ENCODE data around the gene MTCL3.

MTCL3 gene

GRCh38 chr6:127483399-127484055 lies 35.6 kb downstream of the MTCL3 start:
- Mint-ChIP-seq H3K27me3 (ENCODE audit: low read depth) (peaks cover 4% of the 10 kb centered on the region), H3K4me3 (no peak overlapping the region), H3K4me1 (ENCODE audit: low read depth) (peaks cover 28% of the 10 kb centered on the region), H3K9me3 (peaks cover 4% of the 10 kb centered on the region), H3K27ac (no peak overlapping the region), H3K36me3 (ENCODE audit: low read depth) (peaks cover 6% of the 10 kb centered on the region)
- DNase-seq: no peak
- CTCF ChIA-PET: interaction anchor here (0.6 to 3.8 kb wide), 6 partner anchors 32 to 650 kb away, joined by 3 to 34 read pairs (median 3); no protein-coding TSS in a partner anchor
- intact Hi-C loops (cut with micrococcal nuclease): loop anchor here (1.0 to 10.0 kb wide), 10 partner anchors 33 to 1965 kb away; partner anchors contain the start of genes ECHDC1 and THEMIS

DNA sequence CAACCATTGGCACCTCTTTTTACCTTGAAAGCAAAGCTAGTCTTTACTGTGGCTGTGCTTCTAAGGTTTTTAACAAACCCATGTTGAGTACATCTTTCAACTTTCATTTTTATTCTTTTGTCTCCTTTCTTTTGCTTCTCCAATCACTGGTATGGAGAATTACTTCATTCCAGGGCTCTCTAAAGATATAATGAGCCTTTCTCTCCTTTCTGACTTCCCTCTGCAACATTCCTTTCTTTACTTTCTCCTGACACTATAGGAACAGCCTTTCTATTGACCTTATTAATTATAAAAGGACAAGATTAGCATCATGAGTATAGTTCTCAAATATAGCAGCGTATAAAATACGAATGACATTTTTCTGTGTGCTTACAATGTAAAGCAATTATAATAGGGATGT lies 36.8 kb downstream of the MTCL3 start:
- CTCF ChIA-PET: interaction anchor here (0.6 kb wide), 1 partner anchor 57 kb away, joined by 3 read pairs; no protein-coding TSS in a partner anchor
- no peak for DNase-seq

GRCh38 chr6:127481628-127482027 lies 37.5 kb downstream of the MTCL3 start:
- Mint-ChIP-seq H3K36me3 (ENCODE audit: low read depth) (peaks cover 6% of the 10 kb centered on the region), H3K4me3 (no peak overlapping the region), H3K9me3 (peaks cover 4% of the 10 kb centered on the region), H3K27me3 (ENCODE audit: low read depth) (peaks cover 4% of the 10 kb centered on the region), H3K4me1 (ENCODE audit: low read depth) (peaks cover 28% of the 10 kb centered on the region), H3K27ac (no peak overlapping the region)
- intact Hi-C loops (cut with micrococcal nuclease): loop anchor here (10.0 kb wide), 3 partner anchors 423 to 1677 kb away; partner anchors contain the start of gene THEMIS
- no peak for DNase-seq
- CTCF ChIA-PET: interaction anchor here (0.7 kb wide), 1 partner anchor 296 kb away, joined by 3 read pairs; no protein-coding TSS in a partner anchor

More for the DNA sequence above, 36.8 kb downstream of the MTCL3 start:
- Mint-ChIP-seq H3K27ac (no peak overlapping the region), H3K4me1 (ENCODE audit: low read depth) (peaks cover 28% of the 10 kb centered on the region), H3K27me3 (ENCODE audit: low read depth) (peaks cover 4% of the 10 kb centered on the region), H3K9me3 (peaks cover 4% of the 10 kb centered on the region), H3K36me3 (ENCODE audit: low read depth) (peaks cover 6% of the 10 kb centered on the region), H3K4me3 (no peak overlapping the region)
- intact Hi-C loops (cut with micrococcal nuclease): loop anchor here (10.0 kb wide), 3 partner anchors 422 to 1678 kb away; partner anchors contain the start of gene THEMIS

- no peak for DNase-seq
- Mint-ChIP-seq H3K27ac (no peak overlapping the region), H3K36me3 (ENCODE audit: low read depth) (peaks cover 8% of the 10 kb centered on the region), H3K4me3 (no peak overlapping the region), H3K9me3 (peaks cover 4% of the 10 kb centered on the region), H3K27me3 (ENCODE audit: low read depth) (peaks cover 4% of the 10 kb centered on the region), H3K4me1 (ENCODE audit: low read depth) (peaks cover 28% of the 10 kb centered on the region)
- intact Hi-C loops (cut with micrococcal nuclease): loop anchor here (10.0 kb wide), 3 partner anchors 424 to 1676 kb away; partner anchors contain the start of gene THEMIS
- CTCF ChIA-PET: interaction anchor here (0.7 to 0.8 kb wide), 2 partner anchors 34 to 295 kb away, joined by 3 to 4 read pairs; no protein-coding TSS in a partner anchor
These were observed 38.0 kb downstream of the MTCL3 start for GRCh38 chr6:127481111-127481510.

GRCh38 chr6:127477658-127478057 lies 41.5 kb downstream of the MTCL3 start:
- Mint-ChIP-seq H3K4me1 (ENCODE audit: low read depth) (peaks cover 2% of the 10 kb centered on the region), H3K27ac (no peak overlapping the region), H3K36me3 (ENCODE audit: low read depth) (peaks cover 13% of the 10 kb centered on the region), H3K4me3 (no peak overlapping the region), H3K27me3 (ENCODE audit: low read depth) (peaks cover 4% of the 10 kb centered on the region), H3K9me3 (no peaks in the 10 kb centered on the region)
- CTCF ChIA-PET: interaction anchor here (3.1 kb wide), 1 partner anchor 39 kb away, joined by 11 read pairs; no protein-coding TSS in a partner anchor
- intact Hi-C loops (cut with micrococcal nuclease): no loop called here
- no peak for DNase-seq

DNA sequence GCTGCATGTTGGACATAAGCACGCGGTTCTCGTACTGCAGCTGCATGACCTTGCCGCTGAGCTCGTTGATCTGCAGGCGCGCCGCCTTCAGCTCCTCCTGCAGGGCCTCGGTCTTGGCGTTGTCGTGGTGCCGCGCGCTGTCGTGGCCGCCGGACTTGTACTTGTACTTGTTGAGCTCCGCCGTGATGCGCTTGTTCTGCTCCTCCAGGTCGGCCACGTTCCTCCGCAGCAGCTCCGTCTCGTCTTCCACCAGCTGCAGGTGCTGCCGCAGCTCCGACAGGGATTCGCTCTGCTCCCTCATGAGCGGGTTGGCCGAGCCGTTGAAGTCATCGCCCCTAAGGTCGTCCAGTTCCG lies 43.3 kb downstream of the MTCL3 start:
- H3K27me3 Mint-ChIP-seq (ENCODE audit: low read depth): no peaks in the 10 kb centered on the region

GRCh38 chr6:127475135-127475822 lies 43.9 kb downstream of the MTCL3 start:
- intact Hi-C loops (cut with micrococcal nuclease): no loop called here
- peaks cover 8% of the 10 kb centered on the region for H3K36me3 Mint-ChIP-seq (ENCODE audit: low read depth)
- DNase-seq: peak; percentile 8
- no peaks in the 10 kb centered on the region for H3K27me3 Mint-ChIP-seq (ENCODE audit: low read depth)
- H3K27ac Mint-ChIP-seq: no peak overlapping the region
- peak overlapping the region; percentile 34 for H3K4me3 Mint-ChIP-seq
- CTCF ChIA-PET: interaction anchor here (0.6 to 1.6 kb wide), 3 partner anchors 20 to 41 kb away, joined by 3 to 5 read pairs (median 3); no protein-coding TSS in a partner anchor
- no peaks in the 10 kb centered on the region for H3K4me1 Mint-ChIP-seq (ENCODE audit: low read depth)
- H3K9me3 Mint-ChIP-seq: no peaks in the 10 kb centered on the region

More for the DNA sequence above, 43.3 kb downstream of the MTCL3 start:
- DNase-seq: no peak
- CTCF ChIA-PET: interaction anchor here (0.7 to 1.6 kb wide), 3 partner anchors 25 to 172 kb away, joined by 3 to 5 read pairs (median 4); no protein-coding TSS in a partner anchor
- intact Hi-C loops (cut with micrococcal nuclease): no loop called here
- H3K4me3 Mint-ChIP-seq: peak overlapping the region; percentile 34
- no peak overlapping the region for H3K27ac Mint-ChIP-seq
- peaks cover 8% of the 10 kb centered on the region for H3K36me3 Mint-ChIP-seq (ENCODE audit: low read depth)
- H3K4me1 Mint-ChIP-seq (ENCODE audit: low read depth): no peaks in the 10 kb centered on the region
- H3K9me3 Mint-ChIP-seq: no peaks in the 10 kb centered on the region

- Mint-ChIP-seq H3K27me3 (ENCODE audit: low read depth) (no peaks in the 10 kb centered on the region), H3K4me1 (ENCODE audit: low read depth) (no peaks in the 10 kb centered on the region), H3K4me3 (no peak overlapping the region), H3K36me3 (ENCODE audit: low read depth) (peaks cover 8% of the 10 kb centered on the region), H3K9me3 (no peaks in the 10 kb centered on the region), H3K27ac (no peak overlapping the region)
- CTCF ChIA-PET: interaction anchor here (0.7 to 1.7 kb wide), 5 partner anchors 17 to 1994 kb away, joined by 3 to 5 read pairs (median 3); no protein-coding TSS in a partner anchor
- intact Hi-C loops (cut with micrococcal nuclease): no loop called here
- no peak for DNase-seq
These were observed 47.5 kb downstream of the MTCL3 start for GRCh38 chr6:127471379-127472255.

- Mint-ChIP-seq H3K4me1 (ENCODE audit: low read depth) (no peaks in the 10 kb centered on the region), H3K9me3 (no peaks in the 10 kb centered on the region), H3K27ac (no peak overlapping the region), H3K4me3 (no peak overlapping the region), H3K36me3 (ENCODE audit: low read depth) (no peaks in the 10 kb centered on the region), H3K27me3 (ENCODE audit: low read depth) (no peaks in the 10 kb centered on the region)
- no peak for DNase-seq
- CTCF ChIA-PET: interaction anchor here (1.4 to 1.8 kb wide), 2 partner anchors 10 to 70 kb away, joined by 3 to 9 read pairs; partner anchors contain the start of gene KIAA0408
- intact Hi-C loops (cut with micrococcal nuclease): loop anchor here (5.0 kb wide), 1 partner anchor 223 kb away; no protein-coding TSS in a partner anchor
These were observed 50.2 kb downstream of the MTCL3 start for GRCh38 chr6:127468936-127469335.

DNA sequence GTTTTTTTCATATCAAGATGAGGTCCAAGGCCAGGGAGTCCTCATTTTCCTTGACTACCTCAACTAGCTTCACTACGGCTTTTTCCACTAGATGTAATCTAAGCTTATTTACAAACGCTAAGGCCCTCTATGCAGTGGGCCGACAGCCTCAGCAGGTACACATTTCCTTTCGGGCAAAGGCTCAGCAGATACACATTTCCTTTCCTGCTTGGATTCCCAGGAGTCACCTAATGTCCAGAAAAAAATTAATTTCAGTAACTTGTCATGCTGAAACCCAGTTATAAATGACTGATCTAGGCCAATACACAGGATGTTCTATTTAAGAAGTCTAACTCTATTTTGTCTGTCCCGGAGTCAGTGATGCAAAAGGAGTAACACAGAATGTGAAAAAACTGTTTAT lies 52.7 kb downstream of the MTCL3 start:
- intact Hi-C loops (cut with micrococcal nuclease): loop anchor here (5.0 kb wide), 1 partner anchor 226 kb away; no protein-coding TSS in a partner anchor

DNA sequence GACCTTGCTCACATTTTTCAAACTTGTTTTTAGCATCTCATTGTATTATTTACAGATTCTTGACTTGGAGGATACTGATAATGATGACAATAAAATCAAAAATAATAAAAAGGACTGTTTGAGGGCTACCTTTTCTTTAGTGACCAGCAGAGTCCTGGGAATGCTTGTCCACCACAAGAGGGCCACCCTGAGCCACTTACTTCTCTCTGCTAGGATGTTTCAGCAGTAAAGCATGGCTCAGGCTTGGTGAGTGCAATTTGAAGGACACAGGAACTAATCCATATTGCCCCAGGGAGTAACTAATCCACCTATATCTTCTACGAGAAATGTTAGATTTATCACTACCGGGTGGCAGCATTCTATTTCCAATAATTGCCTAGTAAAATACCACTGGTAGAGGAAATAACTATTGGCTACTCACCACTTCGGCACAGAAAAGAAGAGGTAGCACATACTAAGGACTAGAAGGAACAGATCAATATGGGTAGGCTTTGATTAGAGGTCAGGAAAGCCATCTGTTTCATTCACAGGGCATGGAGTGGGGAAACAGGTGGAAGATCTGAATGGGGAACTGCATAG lies 54.2 kb downstream of the MTCL3 start:
- peak; percentile 83 for DNase-seq
- H3K27me3 Mint-ChIP-seq (ENCODE audit: low read depth): no peaks in the 10 kb centered on the region
- H3K27ac Mint-ChIP-seq: no peak overlapping the region
- H3K36me3 Mint-ChIP-seq (ENCODE audit: low read depth): no peaks in the 10 kb centered on the region
- no peaks in the 10 kb centered on the region for H3K4me1 Mint-ChIP-seq (ENCODE audit: low read depth)
- no peak overlapping the region for H3K4me3 Mint-ChIP-seq
- intact Hi-C loops (cut with micrococcal nuclease): loop anchor here (1.0 to 5.0 kb wide), 6 partner anchors 51 to 279 kb away; no protein-coding TSS in a partner anchor
- CTCF ChIA-PET: interaction anchor here (0.6 to 6.5 kb wide), 6 partner anchors 10 to 75 kb away, joined by 3 to 83 read pairs (median 4); no protein-coding TSS in a partner anchor
- no peaks in the 10 kb centered on the region for H3K9me3 Mint-ChIP-seq

More for the DNA sequence above, 52.7 kb downstream of the MTCL3 start:
- H3K4me3 Mint-ChIP-seq: no peak overlapping the region
- H3K4me1 Mint-ChIP-seq (ENCODE audit: low read depth): no peaks in the 10 kb centered on the region
- H3K27ac Mint-ChIP-seq: no peak overlapping the region
- DNase-seq: no peak
- CTCF ChIA-PET: interaction anchor here (0.7 to 6.5 kb wide), 11 partner anchors 11 to 175 kb away, joined by 3 to 83 read pairs (median 3); no protein-coding TSS in a partner anchor
- H3K27me3 Mint-ChIP-seq (ENCODE audit: low read depth): no peaks in the 10 kb centered on the region
- H3K36me3 Mint-ChIP-seq (ENCODE audit: low read depth): no peaks in the 10 kb centered on the region
- no peaks in the 10 kb centered on the region for H3K9me3 Mint-ChIP-seq

All from activated naive CD4-positive, alpha-beta T cell treated with anti-CD3 and anti-CD28 coated beads for 36 hours (primary cell).